ENCODE measurements around the gene ADAMTS19. TPM values are rescaled to one million over a fixed set of nuclear protein-coding genes. Genes with fewer than 3 reads are reported as not detected.

ADAMTS19 gene
- total RNA-seq, 1 donor from 2014 or later = not detected

- Histone ChIP-seq H3K4me3 (no peak overlapping the region), H3K27ac (no peak overlapping the region), H3K4me1 (no peaks in the 10 kb centered on the region), H3K36me3 (no peaks in the 10 kb centered on the region), H3K9me3 (no peaks in the 10 kb centered on the region), H3K27me3 (ENCODE audit: low read depth) (no peaks in the 10 kb centered on the region)
- ATAC-seq (no peak), DNase-seq (no peak)
- TF ChIP-seq, protein P1, sequence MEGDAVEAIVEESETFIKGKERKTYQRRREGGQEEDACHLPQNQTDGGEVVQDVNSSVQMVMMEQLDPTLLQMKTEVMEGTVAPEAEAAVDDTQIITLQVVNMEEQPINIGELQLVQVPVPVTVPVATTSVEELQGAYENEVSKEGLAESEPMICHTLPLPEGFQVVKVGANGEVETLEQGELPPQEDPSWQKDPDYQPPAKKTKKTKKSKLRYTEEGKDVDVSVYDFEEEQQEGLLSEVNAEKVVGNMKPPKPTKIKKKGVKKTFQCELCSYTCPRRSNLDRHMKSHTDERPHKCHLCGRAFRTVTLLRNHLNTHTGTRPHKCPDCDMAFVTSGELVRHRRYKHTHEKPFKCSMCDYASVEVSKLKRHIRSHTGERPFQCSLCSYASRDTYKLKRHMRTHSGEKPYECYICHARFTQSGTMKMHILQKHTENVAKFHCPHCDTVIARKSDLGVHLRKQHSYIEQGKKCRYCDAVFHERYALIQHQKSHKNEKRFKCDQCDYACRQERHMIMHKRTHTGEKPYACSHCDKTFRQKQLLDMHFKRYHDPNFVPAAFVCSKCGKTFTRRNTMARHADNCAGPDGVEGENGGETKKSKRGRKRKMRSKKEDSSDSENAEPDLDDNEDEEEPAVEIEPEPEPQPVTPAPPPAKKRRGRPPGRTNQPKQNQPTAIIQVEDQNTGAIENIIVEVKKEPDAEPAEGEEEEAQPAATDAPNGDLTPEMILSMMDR (IDR thresholded peaks at IDR 0.05) = no peak
- intact Hi-C loops (cut with DNase I) = no loop called here
These were observed 36.9 kb downstream of the ADAMTS19 start for GRCh38 chr5:129496864-129497595.

GRCh38 chr5:129499208-129499852 is 39.2 kb downstream of the ADAMTS19 start:
- DNase-seq (no peak), ATAC-seq (no peak)
- Histone ChIP-seq H3K27ac (no peak overlapping the region), H3K27me3 (ENCODE audit: low read depth) (no peaks in the 10 kb centered on the region), H3K9me3 (no peaks in the 10 kb centered on the region), H3K4me1 (no peaks in the 10 kb centered on the region), H3K4me3 (no peak overlapping the region), H3K36me3 (no peaks in the 10 kb centered on the region)
- TF ChIP-seq, protein P1 (IDR thresholded peaks at IDR 0.05) = no peak
- intact Hi-C loops (cut with DNase I) = no loop called here

GRCh38 chr5:129500101-129500500 is 40.0 kb downstream of the ADAMTS19 start:
- TF ChIP-seq, protein P1 (IDR thresholded peaks at IDR 0.05) = no peak
- Histone ChIP-seq H3K4me1 (no peaks in the 10 kb centered on the region), H3K9me3 (no peaks in the 10 kb centered on the region), H3K36me3 (no peaks in the 10 kb centered on the region), H3K27me3 (ENCODE audit: low read depth) (no peaks in the 10 kb centered on the region), H3K27ac (no peak overlapping the region), H3K4me3 (no peak overlapping the region)
- no peak for ATAC-seq
- intact Hi-C loops (cut with DNase I) = no loop called here
- no peak for DNase-seq

- H3K27ac ChIP-seq = no peak overlapping the region
- no peak overlapping the region for H3K4me3 ChIP-seq
- no peaks in the 10 kb centered on the region for H3K27me3 ChIP-seq (ENCODE audit: low read depth)
- DNase-seq = no peak
- TF ChIP-seq, protein P1 (IDR thresholded peaks at IDR 0.05) = no peak
- no peaks in the 10 kb centered on the region for H3K9me3 ChIP-seq
- ATAC-seq = no peak
- H3K4me1 ChIP-seq = no peaks in the 10 kb centered on the region
- intact Hi-C loops (cut with DNase I) = no loop called here
- no peaks in the 10 kb centered on the region for H3K36me3 ChIP-seq
These were observed 46.0 kb downstream of the ADAMTS19 start for GRCh38 chr5:129506086-129506485.

DNA sequence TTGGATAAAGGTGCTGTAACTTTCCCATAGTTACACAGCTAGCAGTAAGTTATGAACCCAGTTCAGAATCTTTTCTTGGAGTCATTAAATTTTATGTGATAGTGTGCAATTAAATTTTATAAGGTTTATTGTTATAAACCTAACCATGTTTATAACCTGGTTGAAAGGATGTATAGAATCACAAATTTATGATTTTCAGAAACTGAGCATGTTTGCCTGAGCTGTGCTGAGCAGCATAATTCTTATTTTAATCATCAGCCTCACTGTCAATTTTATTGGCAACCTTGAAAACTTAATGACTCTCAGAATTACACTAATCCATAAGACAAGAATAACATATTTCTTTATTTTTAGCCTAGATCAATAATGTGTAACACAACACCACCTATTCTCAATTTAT is 46.9 kb downstream of the ADAMTS19 start:
- Histone ChIP-seq H3K4me1 (no peaks in the 10 kb centered on the region), H3K27me3 (ENCODE audit: low read depth) (no peaks in the 10 kb centered on the region), H3K36me3 (no peaks in the 10 kb centered on the region), H3K27ac (no peak overlapping the region), H3K4me3 (no peak overlapping the region), H3K9me3 (no peaks in the 10 kb centered on the region)
- intact Hi-C loops (cut with DNase I) = no loop called here
- DNase-seq = no peak
- TF ChIP-seq, protein P1 (IDR thresholded peaks at IDR 0.05) = no peak
- no peak for ATAC-seq

All from lower lobe of right lung (tissue), 2 donors.